Measurements from ENCODE around the gene PWWP2A.

DNA sequence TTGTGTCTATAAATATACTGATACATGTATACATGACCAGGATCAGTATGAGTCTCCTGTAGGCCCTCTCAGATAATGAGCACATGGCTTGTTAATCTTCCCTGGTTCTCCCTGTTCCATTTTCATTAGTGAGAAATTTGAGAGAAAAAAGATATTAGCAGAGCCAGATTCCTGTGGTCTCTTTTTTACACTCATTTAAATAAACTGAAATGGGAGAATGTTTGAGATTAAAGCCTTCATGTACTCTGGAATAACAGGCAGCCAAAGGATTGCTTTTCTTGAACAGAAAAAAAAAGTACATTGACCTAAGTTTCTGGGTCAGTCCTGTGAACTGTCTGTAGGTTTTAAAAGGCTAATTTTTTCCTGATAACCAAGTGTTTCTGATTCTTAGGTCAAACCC lies 44.2 kb downstream of the PWWP2A start:
- TF ChIP-seq, protein P1, sequence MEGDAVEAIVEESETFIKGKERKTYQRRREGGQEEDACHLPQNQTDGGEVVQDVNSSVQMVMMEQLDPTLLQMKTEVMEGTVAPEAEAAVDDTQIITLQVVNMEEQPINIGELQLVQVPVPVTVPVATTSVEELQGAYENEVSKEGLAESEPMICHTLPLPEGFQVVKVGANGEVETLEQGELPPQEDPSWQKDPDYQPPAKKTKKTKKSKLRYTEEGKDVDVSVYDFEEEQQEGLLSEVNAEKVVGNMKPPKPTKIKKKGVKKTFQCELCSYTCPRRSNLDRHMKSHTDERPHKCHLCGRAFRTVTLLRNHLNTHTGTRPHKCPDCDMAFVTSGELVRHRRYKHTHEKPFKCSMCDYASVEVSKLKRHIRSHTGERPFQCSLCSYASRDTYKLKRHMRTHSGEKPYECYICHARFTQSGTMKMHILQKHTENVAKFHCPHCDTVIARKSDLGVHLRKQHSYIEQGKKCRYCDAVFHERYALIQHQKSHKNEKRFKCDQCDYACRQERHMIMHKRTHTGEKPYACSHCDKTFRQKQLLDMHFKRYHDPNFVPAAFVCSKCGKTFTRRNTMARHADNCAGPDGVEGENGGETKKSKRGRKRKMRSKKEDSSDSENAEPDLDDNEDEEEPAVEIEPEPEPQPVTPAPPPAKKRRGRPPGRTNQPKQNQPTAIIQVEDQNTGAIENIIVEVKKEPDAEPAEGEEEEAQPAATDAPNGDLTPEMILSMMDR (IDR thresholded peaks at IDR 0.05) = no peak
- no peak for TF ChIP-seq POLR2AphosphoS5 (IDR thresholded peaks at IDR 0.05; ENCODE audit: low read depth, low read length)
- TF ChIP-seq, protein P2, sequence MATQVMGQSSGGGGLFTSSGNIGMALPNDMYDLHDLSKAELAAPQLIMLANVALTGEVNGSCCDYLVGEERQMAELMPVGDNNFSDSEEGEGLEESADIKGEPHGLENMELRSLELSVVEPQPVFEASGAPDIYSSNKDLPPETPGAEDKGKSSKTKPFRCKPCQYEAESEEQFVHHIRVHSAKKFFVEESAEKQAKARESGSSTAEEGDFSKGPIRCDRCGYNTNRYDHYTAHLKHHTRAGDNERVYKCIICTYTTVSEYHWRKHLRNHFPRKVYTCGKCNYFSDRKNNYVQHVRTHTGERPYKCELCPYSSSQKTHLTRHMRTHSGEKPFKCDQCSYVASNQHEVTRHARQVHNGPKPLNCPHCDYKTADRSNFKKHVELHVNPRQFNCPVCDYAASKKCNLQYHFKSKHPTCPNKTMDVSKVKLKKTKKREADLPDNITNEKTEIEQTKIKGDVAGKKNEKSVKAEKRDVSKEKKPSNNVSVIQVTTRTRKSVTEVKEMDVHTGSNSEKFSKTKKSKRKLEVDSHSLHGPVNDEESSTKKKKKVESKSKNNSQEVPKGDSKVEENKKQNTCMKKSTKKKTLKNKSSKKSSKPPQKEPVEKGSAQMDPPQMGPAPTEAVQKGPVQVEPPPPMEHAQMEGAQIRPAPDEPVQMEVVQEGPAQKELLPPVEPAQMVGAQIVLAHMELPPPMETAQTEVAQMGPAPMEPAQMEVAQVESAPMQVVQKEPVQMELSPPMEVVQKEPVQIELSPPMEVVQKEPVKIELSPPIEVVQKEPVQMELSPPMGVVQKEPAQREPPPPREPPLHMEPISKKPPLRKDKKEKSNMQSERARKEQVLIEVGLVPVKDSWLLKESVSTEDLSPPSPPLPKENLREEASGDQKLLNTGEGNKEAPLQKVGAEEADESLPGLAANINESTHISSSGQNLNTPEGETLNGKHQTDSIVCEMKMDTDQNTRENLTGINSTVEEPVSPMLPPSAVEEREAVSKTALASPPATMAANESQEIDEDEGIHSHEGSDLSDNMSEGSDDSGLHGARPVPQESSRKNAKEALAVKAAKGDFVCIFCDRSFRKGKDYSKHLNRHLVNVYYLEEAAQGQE (IDR thresholded peaks at IDR 0.05; ENCODE audit: insufficient read depth in 1 of 2, low read depth in 2 of 2, low read length in 1 of 2) = no peak
- no peak for TF ChIP-seq SIN3A (IDR thresholded peaks at IDR 0.05; ENCODE audit: borderline replicate concordance, insufficient read depth, low read depth, low read length)
